Right renal pelvis (tissue), 4 donors: ENCODE results near the gene P4HA3. TPM values are rescaled to one million over a fixed set of nuclear protein-coding genes. Genes with fewer than 3 reads are reported as not detected.
A peak's percentile ranks its signal among the peaks of the same experiment; 100 is the strongest.
"Not testable (repeated sequence)": the region's sequence is repeated elsewhere in the genome, so short reads cannot be mapped to it uniquely, and the experiment has no call there.

Experiments
- DNase-seq, 4 donors: peaks; one replicate each; pipeline ENCODE4 v3.0.0-alpha.2; 2013; ENCODE audit warnings: low read depth in 4 of 4, low spot score in 3 of 4, missing footprints in 1 of 4
- polyA plus RNA-seq, 4 donors: library from polyadenylated mRNA; unstranded; fragments of 120-200 nt; gene quantifications; one replicate each; pipeline ENCODE4 v1.2.1, GENCODE V29; 2013; ENCODE audit not compliant: insufficient read length in 4 of 4

Gene P4HA3
- 1 to 10 TPM in 1 of 4 donors, under 1 TPM in 3; 0.55 to 1.3 (median 0.76) TPM for polyA plus RNA-seq

- peak in 2 of 4 donors; percentile 20 to 22 for DNase-seq
Observed at GRCh38 chr11:74311352-74311926, at the start of gene P4HA3. P4HA3 (minus strand) TSS chr11:74311640; CDS start chr11:74311611, 29 bp downstream.

DNA sequence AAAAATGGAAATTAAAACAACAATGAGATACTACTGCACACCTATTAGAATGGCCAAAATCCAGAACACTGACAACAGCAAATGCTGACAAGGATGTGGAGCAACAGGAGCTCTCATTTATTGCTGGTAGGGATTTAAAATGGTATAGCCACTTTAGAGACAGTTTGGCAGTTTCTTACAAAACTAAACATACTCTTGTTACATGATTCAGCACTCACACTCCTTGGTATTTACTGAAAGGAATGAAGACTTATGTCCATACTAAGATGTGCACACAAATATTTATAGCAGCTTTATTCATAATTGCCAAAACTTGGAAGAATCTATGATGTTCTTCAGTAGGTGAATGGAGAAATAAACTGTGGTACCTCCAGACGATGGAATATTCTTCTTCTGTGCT, 46.0 kb upstream of the P4HA3 start:
- no peak for DNase-seq

DNA sequence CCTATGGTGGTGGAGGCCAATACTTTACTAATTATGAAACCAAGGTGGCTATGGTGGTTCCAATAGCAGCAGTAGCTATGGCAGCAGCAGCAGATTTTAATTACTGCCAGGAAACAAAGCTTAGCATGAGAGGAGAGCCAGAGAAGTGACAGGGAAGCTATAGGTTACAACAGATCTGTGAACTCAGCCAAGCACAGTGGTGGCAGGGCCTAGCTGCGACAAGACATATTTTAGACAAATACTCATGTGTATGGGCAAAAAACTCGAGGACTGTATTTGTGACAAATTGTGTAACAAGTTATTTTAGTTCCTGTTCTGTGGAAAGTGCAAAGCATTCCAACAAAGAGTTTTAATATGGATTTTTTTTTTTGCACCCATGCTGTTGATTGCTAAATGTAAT, 44.2 kb upstream of the P4HA3 start:
- no peak for DNase-seq

DNA sequence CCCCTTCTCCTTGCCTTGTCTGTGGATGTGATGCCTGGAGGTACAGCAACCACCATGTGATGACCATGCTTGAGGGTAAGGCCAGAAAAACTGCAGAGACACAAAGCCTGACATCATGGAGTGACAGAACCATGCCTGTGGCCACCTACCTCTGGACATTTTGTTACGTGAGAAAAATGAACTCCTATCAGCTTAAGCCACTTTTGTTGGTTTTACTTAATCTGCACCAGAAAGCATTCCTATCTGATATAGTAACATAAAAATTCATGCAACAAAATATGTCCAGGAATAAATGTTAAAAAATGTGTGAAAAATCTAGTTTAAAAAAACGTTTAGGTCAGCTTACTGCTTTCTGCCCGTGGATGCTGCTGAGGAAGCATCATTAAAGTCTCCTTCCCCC, 42.6 kb upstream of the P4HA3 start:
- DNase-seq, result no peak

GRCh38 chr11:74347381-74347780, 35.9 kb upstream of the P4HA3 start:
- no peak for DNase-seq

DNA sequence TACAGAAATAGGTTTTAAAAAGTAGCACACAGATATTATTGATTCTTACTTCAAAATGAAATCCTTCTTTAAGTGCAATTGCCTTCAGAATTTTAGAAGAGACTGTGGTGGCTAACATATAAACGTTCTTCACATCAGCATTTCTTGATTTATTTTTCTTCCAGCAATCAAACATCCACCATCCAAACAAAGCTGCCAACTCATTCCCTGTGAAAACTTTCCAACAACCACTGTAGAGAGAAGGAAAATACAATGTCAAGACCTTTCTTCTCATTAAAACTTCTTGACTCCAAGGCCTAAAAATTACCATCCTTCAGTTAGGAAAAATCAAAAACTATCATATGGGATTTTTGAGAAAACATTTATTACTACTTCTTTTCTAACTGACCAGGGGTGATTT, 34.0 kb upstream of the P4HA3 start:
- no peak for DNase-seq

DNA sequence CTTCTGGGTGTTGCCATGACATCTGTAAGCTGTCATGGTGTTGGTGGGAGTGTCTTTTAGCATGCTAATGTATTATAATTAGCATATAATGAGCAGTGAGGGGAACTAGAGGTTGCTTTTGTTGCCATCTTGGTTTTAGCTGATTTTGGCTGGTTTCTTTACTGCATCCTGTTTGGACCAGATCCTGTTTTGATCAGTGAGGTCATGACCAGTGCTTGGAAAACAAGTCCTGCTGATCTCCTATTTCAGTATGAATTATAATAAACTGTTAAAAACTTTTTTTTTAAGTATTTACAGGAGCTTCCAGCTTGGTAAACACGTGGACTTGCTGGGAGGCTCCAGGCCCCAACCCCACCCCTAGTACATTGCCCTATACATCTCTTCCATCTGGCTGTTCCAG, 30.5 kb upstream of the P4HA3 start:
- DNase-seq, result no peak

DNA sequence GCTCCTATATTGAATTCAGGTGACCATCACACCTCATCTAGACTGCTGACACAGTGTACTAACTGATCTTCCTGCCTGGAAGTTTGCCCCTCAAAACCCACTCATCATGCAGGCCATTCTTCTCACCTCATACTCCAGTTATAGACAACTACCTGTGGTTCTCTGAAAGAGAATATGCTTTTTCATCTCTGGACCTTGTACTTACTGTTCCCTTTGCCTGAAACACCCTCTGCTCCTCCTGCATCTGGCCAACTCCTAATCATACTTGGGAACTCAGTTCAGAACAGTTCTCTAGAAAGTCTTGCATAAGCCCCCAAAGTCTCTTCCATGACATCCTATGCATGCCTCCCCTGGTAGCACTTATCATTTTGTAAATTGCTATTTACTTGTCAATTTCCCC, 28.2 kb upstream of the P4HA3 start:
- no peak for DNase-seq

DNA sequence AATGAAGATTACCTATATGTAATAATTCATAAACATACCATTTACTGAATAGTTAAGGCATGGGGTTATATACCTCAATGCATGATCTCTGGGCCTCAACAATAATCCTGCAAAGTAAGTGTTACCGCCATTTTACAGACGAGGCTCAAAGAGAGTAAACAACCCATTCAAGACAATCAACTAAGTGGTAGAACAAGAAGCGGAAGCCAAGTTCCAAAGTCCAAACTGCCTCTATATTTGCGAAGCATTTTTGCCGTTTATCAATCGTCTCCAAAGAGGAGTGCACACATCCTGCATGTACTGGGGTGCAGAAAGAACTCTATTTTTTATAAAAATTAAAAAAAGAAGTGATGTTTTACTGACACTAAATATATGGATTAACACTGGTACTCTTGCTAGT, 27.5 kb upstream of the P4HA3 start:
- no peak for DNase-seq

DNA sequence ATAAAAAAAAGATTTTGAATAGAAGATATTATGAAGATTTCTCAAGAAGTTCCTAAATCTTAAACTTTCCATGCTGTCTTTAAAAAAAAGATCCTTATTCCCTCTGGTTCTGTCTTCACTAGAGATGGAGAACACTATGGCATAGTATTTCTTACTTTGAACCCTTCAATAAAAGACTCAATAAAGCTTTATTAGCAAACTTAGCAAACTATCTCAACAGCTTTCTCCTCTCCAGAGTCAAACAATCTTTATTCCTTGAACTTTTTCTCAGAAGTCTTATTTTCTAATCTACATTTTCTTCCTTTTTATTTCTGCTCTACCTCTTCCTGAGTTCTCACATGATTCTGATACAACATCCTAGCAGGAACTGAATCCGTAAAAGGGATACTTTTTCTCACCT, 21.8 kb upstream of the P4HA3 start:
- no peak for DNase-seq

DNA sequence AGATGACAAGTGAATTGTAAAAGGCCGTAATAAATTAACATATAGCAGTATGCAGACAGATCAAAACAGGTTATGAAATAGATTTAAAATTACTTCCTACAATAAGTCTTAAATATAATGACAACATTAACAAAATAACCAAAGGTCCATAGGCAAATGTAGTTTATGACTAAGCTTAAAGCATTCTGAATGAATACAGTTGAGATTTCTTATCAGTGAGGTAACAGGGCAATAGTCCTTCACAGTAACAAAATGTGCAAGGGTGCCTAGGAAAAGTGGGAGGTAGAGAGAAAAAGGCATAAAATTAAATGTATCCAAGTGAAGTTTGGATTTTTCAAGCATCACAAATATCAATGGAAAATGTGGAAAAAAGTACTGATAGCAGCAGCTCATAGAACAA, 20.9 kb upstream of the P4HA3 start:
- no peak for DNase-seq

- not testable (repeated sequence) for DNase-seq
Observed at GRCh38 chr11:74331000-74331399, 19.6 kb upstream of the P4HA3 start.

- no peak for DNase-seq
Observed at GRCh38 chr11:74330075-74330858, 18.8 kb upstream of the P4HA3 start.

GRCh38 chr11:74327076-74327475, 15.6 kb upstream of the P4HA3 start:
- no peak for DNase-seq

DNA sequence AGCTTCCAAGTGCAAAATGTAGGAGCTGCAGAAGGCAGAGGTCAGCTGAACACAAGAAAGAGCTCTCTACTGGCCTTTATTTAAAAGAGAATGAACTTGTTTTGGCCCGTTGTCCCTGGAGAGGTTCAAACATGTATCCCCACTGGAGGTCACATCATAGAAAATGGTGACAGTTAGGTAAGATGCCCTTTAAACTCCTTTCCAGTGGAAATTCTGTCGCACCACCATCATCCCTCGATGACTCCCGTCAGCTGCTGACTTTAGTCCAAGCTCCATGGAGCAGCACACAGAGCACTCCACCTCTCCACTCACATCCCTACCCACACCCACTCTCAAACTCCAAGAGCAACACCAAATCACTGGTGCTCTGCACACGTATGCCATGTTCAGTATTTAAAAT, 15.2 kb upstream of the P4HA3 start:
- DNase-seq, result no peak

GRCh38 chr11:74325649-74326645, 14.5 kb upstream of the P4HA3 start:
- no peak for DNase-seq

GRCh38 chr11:74322667-74323066, 11.2 kb upstream of the P4HA3 start:
- DNase-seq, result no peak

GRCh38 chr11:74321487-74322188, 10.2 kb upstream of the P4HA3 start:
- DNase-seq, result no peak

DNA sequence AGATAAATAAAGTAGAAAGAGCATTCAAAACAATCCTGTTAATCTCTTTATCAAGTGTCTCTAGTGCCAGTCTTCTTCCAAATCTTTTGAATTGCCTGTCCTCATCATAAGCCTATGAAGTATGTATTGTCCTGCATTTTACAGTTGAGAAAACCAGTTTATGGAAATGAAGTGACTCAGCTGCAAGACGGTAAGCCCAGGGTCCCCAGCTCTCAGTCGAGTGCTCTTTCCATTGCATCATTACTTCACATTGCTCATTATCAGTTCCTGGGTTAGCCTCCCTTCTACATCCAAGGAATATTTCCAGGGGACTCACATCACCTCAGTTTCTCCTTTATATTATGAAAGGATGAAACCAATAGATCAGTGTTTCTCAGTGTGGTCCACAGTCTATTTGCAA, 9.1 kb upstream of the P4HA3 start:
- no peak for DNase-seq

DNA sequence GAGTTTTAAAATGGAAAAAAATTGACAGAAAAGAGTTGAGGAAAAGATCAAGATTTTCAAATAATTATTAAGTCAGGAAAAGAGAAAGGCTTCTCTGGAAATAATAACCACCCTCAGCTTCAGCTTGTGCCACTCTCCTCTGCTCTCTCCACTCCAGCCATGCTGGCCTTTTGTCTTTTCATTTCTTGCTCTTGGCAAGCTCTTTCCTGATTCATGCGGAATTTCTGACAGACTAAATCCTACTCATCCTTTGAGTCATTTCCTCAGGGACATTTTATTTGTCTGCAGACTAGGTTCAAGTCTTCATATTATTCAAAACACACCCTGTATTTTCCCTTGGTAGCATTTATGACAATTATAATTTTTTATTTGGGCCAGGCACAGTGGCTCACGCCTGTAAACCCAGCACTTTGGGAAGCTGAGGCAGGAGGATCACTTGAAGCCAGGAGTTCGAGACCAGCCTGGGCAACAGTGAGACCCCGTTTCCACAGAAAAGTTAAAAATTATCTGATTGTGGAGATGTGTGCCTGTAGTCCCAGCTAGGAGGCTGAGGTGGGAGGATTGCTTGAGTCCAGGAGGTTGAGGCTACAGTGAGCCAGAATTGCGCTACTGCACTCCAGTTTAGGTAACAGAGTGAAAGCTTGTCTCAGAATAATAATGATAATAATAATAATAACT, 7.8 kb upstream of the P4HA3 start:
- DNase-seq, result no peak
